ENCODE results near the gene FBLN1.
A peak's percentile ranks its signal among the peaks of the same experiment; 100 is the strongest.
"Not testable (repeated sequence)": the region's sequence is repeated elsewhere in the genome, so short reads cannot be mapped to it uniquely, and the experiment has no call there.

Gene FBLN1

DNA sequence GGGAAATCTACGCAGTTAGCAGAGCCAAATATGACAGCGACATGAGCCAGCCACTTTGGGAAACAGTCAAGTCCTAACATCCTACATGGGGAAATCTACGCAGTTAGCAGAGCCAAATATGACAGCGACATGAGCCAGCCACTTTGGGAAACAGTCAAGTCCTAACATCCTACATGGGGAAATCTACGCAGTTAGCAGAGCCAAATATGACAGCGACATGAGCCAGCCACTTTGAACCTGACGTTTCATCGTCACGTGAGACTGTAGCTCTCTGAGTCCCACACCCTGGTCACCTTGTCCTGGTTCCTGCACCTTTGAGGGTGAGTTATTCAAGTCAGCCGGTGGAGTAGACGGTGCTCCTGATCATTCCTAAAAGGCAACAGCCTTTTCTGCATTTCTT lies 105.4 kb downstream of the FBLN1 start:
- not testable (repeated sequence) for DNase-seq (ENCODE audit: low read depth in 2 of 2)

DNA sequence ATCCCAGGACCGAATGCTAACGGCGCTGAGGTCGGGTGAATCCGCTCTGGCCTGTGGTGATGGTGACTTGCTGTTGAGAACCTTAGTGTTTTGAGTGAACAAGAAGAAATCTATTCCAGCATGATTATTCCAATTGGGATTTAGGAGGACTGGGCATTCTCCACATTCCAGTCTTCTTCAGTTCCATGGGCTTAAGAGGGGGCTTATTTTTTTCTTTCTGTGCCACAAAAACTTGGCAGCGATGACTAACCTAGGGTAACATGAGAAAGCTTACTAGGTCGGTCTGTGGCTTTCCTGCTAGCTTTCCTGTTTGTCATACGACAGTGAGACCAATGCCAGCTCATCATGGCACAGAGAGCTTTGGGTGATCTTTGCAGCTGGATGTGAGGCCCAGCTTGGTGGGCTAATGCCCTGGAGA lies 106.1 kb downstream of the FBLN1 start:
- peak; percentile 53 for DNase-seq (ENCODE audit: low read depth in 2 of 2)

DNA sequence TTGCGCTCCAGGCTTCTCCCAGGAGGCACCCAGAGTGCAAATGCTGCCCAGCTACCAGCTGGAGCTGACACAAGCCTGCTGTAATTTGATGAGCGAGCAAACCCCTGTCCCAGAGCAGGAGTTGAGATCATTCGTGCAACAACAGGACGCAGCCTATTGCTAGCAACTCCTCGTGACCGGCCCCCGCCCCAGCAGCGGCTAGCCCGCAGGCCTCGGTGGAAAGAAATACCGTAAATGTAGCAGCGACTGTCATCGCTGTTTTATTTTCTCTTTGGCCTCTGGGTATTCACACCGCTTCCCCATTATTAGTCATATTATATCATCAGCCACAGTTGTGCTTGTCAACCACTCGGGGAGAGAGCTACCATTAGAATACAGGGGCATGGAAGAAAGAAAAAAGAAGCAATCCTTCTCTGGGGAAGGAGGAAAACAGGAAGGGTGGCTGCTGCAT lies 109.8 kb downstream of the FBLN1 start:
- peak; percentile 25 to 40 for DNase-seq (ENCODE audit: low read depth in 2 of 2)

DNA sequence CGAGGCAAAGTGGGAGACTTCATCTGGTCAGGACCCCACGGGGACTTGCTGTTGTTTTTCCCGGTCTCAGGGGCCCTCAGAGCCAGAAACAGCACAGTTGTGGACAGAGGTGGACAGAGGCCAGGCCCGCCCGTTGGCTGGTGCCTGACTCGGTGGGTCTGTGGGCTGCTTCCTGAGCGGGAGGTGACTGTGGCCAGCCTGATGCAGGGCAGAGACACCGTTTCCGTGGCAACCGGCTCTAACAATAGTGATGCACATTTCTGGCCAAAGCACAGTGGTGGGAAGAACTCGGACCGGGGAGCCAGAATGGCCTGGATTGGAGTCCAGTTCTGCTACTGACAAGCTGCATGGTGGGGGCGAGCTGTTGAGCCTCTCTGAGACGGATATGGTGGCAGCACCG lies 110.3 kb downstream of the FBLN1 start:
- DNase-seq (ENCODE audit: low read depth in 2 of 2) = no peak

DNA sequence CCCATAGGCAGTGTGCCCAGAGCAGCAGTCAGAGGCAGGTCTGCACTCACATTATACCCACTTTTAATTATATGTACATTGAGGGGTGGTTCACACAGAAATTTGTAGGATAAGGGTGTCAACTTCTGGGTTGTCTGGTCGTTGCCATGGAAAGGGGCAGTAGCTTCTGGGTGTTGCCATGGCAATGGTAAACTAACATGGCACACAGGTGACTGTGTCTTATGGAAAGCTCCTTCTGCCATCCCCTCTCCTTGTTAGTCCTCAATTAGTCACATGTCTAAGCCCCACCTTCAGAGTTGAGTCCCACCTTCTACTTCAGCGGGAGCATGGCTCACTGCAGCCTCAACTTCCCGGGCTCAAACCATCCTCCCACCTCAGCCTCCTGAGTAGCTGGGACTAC lies 112.7 kb downstream of the FBLN1 start:
- DNase-seq (ENCODE audit: low read depth in 2 of 2) = no peak

DNA sequence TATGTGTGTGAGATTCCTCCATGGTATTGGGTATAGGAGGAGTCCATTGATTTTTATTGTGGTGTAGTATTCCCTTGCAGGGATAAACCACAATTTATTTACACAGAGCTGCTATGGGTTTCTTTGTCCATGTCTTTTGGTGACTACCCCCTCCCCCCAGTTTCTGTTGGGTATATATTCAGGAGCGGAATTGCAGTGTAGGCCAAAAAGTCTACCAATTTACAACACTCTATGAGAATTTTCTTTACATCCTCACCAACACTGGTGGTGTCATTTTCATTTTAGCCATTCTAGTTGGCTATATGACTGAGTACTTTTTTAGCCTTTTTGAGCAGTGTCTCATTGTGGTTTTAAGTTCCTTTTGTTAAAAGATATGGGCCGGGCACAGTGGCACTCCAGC lies 113.7 kb downstream of the FBLN1 start:
- DNase-seq (ENCODE audit: low read depth in 2 of 2) = no peak

DNA sequence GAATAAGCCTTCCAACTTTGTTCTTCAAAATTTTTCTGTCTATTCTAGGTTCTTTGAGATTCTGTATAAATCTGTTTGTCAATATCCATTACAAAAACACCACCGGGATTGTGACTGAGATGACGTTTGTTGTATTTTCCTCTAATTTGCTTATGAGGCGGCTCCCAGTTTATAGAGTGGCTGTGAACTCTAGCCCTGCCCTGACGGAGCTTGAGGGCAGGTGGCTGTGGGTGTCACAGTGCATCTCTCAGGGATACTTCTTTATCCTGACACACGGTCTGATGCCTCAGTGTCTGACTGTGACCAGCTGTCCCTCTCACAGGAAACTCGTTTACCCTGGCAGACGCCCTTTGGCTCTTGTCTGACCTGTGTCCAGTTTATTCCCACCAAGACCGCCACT lies 115.3 kb downstream of the FBLN1 start:
- no peak for DNase-seq (ENCODE audit: low read depth in 2 of 2)

DNA sequence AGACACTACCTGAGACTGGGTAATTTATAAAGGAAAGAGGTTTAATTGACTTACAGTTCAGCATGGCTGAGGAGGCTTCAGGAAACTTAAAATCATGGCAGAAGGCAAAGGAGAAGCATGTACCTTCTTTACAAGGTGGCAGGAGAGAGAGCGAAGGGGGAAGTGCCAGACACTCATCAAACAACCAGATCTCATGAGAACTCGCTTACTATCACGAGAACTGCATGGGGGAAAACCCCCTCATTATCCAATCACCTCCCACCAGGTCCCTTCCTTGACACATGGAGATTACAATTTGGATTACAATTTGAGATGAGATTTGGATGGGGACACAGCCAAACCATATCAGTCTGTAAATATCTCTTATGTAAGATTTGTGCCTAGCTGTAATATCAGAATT lies 118.0 kb downstream of the FBLN1 start:
- no peak for DNase-seq (ENCODE audit: low read depth in 2 of 2)

DNA sequence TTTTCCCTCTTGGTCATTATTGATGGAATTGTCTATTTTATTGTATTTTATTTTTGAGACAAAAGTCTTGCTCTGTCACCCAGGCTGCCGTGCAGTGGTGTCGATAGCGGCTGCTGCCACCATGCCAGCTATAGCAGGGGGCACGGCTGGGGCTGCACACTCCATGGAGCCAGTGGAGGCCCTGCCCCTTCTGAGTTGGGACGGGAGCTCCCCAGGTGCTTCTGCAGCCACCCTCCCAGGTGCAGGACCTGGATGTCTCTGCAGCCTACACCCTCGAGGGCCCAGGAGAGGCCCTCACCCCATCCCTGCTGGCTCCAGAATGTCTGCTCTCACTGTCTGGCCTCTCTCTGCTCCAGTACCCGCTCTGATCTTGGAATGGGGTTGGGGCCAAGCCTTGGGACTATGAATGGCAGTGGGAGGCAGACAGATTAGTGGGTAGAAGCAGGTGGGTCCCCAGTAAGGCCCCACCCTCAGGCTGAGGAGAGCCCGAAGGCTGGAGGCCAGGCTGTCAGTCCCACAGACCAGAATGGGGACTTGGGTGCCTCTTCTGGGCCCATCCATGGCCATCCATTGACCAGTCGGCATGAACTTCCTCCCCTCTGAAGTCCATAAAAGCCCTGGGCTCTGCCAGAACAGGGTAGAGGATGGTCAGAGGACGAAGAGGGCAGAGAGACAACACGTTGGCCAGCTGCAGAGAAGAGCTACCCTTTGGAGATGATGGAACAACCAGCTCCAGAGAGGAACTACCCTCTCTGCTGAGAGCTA lies 119.3 kb downstream of the FBLN1 start:
- DNase-seq (ENCODE audit: low read depth in 2 of 2) = no peak

DNA sequence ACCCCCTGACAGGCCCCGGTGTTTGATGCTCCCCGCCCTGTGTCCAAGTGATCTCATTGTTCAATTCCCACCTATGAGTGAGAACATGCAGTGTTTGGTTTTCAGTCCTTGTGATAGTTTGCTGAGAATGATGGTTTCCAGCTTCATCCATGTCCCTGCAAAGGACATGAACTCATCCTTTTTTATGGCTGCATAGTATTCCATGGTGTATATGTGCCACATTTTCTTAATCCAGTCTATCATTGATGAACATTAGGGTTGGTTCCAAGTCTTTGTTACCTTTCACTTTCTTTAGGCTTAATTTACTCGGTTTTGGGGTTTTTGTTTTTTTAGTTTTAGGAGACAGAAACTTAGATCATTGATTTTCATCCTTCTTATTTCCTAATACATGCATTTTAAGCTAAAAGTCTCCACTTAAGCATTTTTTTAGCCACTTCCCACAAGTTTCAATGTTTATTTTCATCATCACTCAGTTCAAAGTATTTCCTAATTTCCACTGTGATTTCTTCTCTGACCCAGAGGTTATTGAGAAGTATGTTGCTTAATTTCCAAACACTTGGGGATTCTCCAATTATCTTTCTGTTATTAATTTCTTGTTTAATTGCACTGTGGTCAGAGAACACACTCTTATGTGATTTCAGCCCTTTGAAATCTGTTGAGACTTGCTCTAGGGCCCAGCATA lies 120.9 kb downstream of the FBLN1 start:
- not testable (repeated sequence) for DNase-seq (ENCODE audit: low read depth in 2 of 2)

DNA sequence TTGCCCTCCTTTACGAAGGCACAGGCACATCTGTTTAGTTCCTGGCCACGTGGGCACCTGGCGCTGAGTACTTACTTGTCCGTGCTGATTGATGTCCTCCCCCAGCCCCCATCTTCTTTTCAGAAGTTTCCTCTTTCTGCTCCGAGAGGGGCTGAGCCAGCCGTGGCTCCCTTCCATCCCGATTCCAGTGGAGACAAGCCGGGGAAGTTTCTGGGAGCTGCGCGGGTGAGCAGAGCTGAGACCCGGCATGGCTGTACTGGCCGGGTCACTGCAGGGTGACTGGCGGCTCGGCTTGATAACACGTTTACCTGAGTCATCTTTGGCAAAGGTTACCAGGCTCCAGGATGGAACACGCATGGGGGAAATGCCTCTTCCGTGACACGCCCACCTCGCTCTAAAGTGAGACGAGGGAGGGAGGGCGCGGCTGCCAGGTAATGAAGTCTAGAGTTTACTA lies 123.5 kb downstream of the FBLN1 start:
- DNase-seq (ENCODE audit: low read depth in 2 of 2) = no peak

DNA sequence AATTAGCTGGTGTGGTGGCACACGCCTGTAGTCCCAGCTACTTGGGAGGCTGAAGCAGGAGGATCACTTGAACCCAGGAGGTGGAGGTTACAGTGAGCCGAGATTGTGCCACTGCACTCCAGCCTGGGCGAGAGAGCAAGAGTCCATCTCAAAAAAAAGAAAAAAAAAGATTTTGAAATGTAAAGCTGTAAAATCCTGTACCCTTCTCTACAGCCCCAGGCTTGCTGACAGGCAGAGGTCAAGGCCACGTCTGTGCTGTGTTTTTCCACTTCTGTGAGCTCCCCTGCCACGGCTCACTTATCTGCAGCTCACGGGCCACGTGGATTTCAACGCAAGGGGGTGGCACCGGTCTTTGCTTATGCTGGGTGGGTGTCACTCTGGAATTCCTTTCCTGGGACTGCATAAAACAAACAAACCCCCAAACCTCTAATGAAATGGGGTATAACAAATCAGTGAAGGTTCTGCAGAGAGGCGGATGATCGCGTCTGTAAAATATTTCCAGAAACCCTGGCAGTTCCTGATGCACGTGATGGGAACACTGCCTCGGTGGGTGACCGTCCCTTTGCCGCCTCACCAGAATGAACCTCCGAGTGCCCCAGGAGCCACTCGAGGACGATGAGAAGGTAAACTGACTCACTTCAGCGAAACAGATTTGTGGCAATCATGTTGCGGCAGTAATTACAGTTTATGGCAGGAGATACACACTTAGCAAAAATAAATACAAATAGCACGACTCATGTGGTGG lies 125.0 kb downstream of the FBLN1 start:
- no peak for DNase-seq (ENCODE audit: low read depth in 2 of 2)

DNA sequence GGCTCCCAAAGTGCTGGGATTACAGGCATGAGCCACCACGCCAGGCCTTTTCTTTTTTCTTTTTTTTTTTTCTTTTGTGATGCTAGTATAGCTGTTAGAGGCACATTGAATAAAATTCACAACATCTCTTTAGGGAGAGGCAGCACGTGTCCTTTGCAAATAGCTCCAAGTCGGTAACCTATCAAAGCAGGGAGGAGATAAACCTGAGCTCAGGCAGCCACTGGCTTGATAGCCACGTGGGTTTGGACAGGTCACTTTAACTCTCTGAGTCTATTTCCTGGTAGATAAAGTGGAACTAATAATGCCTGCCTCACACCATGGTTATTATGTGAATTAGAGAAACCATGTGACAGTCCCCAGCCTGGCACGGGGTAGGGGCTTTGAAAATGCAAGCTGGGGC lies 125.8 kb downstream of the FBLN1 start:
- no peak for DNase-seq (ENCODE audit: low read depth in 2 of 2)

DNA sequence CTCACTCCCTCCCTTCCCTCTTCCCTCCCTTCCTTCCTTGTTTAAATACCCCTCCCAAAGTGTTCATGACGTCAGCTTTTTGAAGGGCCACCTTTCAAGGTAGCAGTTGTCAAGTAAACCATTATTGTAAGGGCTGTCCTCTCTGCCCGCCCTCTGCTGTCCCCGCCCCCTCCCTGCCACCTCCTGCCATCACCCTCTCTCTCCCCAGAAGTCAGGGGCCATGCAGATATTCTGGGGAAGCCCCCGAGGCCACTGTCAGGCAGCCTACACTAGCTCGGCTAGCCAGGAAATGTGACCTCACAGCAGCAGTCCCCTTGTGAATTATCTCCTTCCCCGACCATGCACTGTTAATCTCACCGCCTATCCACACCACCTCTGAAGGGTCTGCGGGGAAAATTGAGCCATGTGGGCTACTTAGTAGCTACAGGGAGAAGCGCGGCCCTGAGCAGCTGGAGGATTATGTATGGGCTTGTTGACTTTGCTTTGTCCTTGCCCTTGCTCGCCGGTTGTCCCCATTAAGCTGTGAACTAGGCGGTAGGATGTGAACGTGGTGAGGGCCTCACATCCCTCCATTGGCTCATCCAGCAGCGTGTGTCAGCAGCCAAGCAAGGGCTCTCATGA lies 126.9 kb downstream of the FBLN1 start:
- DNase-seq (ENCODE audit: low read depth in 2 of 2) = no peak

DNA sequence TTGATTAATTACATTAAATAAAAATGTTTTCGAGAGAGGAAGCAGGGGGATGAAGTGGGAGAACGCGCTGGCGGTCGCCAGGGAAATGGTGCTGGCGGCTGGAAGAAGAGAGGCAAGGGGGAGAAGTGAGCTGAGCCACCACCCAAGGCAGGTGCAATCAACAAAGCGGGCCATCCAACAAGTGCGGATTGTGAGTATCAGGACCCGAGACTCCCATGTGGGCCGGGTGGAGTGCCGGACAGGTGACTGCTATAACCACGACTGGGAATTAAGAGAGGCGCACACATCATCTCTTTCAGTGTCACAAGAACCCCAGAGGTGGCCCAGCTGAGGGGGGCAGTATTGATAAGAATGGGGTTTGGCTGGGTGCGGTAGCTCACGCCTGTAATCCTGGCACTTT lies 127.8 kb downstream of the FBLN1 start:
- no peak for DNase-seq (ENCODE audit: low read depth in 2 of 2)

DNA sequence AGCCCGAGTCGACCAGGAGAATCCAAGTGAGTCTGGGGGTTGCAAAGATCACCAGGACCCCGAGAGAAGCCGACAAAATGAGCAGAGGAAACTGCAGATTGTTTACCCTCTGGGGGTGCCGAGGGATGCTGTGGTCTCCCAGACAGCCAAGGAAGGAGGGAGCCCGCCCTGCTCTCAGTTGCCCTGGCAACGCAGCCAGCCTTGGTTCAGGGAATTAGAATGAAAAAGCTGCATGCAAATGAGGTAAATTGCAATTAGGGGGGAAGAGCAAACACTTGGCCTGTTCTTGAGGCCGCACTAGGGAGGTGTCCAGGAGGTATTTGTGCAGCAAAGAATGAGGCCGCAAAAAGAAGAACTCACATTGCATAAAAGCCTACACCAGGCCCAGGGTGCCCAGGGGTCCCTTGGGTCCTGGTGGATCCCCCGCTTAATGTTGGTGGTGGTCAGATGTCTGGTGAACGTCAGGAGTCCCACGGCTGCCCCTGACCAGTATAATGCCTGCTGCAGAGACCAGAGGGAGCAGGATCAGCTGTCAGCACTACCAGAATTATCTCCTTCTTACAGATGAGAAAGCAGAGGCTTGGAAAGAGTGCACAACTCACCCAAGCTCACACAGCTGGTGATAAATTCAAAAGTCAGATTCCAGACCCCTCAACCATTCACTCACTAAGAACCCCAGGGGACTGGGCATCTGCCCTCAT lies 128.6 kb downstream of the FBLN1 start:
- DNase-seq (ENCODE audit: low read depth in 2 of 2) = no peak

DNA sequence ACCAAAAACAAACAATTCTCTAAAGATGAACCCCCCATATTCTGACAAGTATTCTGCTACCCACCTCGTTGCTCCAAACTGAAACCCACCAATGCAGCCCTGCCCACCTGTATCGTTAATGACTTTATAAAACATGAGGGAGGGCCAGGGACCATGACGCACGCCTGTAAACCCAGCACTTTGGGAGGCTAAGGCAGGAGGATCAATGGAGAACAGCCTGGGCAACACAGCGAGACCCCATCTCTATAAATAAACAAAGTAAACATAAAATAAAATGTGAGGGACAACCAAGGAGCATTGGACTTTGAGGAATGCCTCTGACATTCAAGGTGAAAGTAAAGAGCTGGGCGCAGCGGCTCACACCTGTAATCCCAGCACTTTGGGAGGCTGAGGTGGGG lies 129.2 kb downstream of the FBLN1 start:
- DNase-seq (ENCODE audit: low read depth in 2 of 2) = no peak

DNA sequence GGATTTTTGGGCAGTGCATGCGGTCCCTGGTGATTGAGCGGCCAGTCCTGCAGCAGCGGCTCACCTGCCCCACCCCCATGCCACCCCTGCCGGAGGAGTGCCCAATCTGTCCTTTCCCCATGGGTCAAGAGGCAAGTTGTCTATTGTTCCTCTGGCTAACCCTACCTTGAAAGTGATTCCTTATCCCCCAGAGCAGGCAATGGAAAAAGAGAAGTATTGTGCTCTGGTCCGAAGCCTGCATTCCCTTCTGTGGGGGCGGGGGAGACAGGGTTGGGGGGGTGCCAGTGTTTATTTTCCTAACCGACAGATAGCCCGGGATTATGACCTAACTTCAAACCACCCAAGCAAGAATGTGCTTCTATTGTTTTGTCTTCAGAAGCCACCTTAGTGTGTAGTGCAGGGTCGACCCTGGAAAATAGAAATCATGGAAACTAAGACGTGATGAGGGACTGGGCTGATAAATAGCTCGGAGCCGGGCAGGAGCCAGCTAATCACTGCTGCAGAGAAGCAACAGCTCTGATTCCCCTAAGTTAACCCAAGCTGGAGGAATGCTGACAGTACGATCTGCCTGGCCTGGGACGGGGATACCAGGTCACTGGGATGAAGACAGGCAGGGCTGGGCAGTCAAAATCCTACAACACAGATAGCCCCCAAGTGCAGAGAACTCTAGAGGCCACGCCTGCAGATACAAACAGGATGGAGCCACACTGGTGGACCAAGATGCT lies 130.3 kb downstream of the FBLN1 start:
- DNase-seq (ENCODE audit: low read depth in 2 of 2) = no peak

DNA sequence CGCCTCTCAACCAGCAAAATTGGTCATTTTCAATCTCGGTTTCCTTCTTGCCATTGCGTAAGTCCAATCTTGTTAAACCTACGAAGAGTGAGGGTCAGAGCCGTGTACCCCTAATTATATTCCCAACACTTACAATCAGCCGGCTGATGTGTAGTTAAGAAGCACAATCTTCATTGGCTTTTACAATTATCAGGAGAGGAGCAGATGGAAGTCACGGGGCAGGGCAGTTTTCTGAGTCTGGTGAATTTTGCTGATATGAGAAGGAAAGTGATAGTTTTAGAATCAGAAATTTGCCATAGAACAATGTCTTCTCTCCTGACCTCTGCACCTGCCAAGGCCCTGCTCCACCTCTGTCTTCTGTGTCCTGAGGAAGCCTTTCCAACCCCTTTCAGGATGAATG lies 134.0 kb downstream of the FBLN1 start:
- no peak for DNase-seq (ENCODE audit: low read depth in 2 of 2)

DNA sequence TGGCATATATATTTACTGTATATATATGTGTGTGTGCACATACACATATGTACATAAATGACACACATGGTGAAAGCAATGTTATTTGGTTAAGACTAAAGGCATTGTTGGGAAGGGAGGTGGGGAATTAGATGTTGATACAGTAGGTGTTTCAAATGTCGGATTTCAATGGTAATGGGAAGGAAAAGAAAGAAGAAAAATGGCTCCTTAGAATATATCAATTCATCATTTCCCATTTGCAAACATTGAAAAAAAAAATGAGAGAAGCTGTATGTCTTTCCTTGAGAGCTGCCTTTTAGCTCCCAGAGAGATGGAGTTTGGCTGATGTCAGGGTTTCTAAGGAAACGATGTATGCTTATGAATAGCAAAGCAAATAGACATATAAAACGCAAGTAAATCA lies 135.5 kb downstream of the FBLN1 start:
- DNase-seq (ENCODE audit: low read depth in 2 of 2) = no peak
